COLO829 (cell line): ENCODE measurements around the gene ITGA11.
"Not testable (repeated sequence)": the region's sequence is repeated elsewhere in the genome, so short reads cannot be mapped to it uniquely, and the experiment has no call there.

Experiments used
- DNase-seq: peaks from one replicate; pipeline ENCODE4 v3.0.0; 2012; ENCODE audit warnings: low spot score

Gene ITGA11

DNA sequence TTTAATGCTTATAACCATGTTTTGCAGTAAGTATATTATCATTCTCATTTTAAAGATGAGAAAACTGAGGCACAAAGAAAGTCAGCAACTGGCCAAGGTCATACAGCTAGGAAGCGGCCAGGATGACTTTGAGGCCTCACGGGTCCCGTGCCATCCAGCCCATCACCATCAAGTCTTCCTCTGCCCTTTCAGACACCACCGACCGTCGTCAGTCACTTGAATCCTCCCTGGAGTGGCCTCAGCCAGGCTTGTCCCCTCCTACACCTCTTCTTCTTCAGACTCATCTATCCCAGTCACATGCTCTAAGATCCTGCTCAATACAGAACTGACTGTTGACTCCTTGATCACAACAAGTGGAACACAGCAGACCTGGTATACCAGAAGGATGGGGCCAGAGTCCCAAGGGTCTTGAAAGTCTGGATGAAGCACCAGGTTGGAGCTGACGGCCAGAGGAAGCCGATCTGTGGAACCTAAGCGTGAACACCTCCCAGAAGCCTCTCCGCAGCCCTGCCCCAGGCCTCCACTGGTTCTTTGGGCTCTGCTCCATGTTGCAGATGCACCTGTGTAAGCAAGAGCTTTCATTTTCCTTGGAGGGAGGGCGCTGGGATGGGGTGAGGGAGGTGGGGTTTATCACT is 22.1 kb downstream of the ITGA11 start:
- no peak for DNase-seq

DNA sequence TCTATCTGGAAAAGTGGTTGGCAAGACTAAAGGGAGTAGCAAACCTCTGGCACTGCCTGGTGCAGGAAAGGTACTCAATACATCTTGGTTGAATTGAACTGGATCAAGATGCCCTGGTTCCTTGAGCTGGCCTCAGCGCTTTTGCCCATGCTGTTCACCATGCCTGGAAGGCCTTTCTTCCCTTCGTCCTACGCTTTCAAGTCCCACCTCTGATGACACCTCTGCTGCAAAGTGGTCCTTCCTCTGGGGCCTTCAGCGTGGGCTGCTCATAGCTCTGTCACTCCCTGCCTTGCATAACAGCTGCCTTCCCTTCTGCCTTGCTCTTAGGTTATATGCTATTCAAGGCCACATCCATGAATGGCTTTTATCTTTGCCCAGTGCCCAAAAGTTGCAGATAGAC is 23.0 kb downstream of the ITGA11 start:
- DNase-seq, result no peak

DNA sequence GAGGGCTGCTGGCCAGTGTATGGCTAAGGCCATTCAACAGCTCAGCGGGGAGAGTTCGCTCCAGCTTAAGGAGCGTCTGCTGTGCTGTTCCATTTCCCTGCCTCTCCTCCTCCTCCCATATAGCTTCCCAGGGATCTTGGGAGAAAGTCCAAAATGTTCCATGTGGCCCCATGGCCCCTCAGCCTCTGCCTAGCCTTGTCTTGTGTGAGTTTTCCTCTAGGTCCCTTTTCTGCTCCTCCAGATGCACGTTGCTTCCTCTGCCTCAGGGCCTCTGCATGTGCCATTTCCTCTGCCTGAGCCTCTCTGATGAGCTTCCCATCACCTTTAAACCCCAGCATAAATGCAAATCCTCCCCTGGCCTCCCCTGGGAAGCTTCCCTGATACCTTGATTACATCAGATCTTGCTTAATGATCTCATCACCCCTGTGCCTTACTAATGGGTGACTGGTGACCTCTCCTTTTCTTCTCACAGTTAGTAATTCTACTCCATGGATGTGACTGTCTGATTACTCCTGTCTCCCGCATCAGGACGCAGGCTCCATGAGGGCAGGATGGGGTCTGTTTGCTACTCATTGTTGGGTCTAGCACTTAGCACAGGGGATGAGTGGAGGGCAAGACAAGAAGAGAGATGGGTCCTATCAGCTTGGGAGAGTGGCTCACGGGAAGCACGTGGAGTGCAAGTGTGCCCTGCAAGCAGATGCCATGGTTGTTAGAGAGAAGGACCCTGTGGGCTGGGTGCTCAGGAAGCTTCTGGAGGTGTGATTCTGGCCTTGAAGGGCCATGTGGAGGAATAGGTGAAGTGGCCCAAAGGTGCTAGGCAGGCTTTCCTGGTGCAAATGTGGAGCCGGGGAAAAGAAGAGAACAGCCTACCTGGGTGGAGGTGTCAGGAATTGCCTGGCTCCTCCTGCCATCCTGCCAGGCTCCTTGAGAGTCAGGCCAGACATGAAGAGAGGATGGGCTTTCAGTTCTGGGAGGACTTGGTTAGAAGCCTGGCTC is 23.8 kb downstream of the ITGA11 start:
- no peak for DNase-seq

DNA sequence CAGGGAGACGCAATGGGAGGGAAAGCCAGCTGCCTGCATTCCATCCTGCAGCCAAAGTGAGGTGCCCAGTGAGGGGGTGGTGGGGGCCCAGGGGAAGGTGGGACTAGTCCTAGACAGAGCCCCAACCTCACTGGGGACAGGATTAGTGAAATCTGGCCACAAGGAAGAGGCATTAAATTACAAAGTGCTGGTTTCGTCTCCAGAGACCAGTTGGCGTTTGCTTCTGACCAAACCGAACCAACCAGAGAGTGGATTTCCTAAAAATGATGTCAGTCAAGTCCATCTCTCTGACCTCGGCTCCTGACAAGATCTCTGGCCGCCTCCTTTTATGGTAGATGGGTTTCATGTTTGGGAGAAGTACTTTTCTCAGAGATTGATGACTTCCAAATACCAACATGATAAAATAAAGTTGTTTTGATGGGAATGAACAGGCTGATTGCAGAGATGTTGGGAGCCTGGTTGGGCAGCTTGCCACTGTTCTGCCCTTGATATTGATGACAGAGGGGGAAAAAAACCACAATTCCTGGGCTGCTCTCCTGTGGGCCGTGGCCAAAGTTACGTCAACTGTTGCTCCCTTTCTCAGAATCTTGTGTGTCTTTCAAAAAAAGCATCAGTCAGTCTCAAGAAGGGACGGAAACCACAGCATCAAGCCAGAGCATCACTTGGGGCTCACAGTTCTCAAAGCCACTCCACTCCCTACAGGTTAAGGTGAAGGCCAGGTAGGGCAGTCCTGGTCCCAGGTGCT is 24.6 kb downstream of the ITGA11 start:
- no peak for DNase-seq

DNA sequence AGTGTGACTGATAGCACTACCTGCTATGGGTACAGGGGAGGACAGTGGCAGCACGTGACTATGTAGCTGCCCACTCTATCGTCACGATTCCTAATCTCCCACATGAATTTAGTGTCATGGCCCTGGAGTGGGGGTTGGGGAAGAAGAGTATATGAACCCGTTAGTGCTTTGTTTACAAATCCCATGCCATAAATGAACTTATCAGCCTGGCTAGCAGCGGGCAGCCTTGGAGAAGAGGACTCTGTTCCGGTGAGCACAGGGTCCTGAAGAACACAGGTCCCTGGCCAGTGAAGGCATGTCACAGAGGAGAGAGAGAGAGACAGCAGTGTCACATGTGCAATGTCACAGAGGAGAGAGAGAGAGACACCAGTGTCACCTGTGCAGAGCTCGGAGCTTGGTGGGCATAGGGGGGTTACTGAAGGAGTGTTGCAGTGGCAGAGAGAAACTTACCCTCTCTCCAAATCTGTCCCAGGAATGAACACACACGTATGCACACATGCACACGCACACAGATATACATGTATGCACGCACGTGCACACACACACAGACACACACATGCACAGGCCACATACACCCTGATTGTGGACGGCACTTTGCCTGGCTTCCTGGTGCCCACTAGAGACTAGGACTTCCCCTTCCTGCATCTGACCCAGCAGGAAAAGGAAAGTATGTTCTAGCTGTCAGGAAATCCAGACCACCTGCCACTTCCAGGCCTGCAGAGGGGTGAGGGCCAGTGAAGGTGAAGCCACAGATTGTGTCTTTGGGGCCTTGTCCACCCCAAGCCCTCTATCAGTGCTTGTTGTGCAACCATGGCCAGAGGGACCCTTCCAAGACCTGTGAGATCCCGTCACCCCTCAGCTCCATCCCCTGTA is 26.3 kb downstream of the ITGA11 start:
- DNase-seq, result no peak

DNA sequence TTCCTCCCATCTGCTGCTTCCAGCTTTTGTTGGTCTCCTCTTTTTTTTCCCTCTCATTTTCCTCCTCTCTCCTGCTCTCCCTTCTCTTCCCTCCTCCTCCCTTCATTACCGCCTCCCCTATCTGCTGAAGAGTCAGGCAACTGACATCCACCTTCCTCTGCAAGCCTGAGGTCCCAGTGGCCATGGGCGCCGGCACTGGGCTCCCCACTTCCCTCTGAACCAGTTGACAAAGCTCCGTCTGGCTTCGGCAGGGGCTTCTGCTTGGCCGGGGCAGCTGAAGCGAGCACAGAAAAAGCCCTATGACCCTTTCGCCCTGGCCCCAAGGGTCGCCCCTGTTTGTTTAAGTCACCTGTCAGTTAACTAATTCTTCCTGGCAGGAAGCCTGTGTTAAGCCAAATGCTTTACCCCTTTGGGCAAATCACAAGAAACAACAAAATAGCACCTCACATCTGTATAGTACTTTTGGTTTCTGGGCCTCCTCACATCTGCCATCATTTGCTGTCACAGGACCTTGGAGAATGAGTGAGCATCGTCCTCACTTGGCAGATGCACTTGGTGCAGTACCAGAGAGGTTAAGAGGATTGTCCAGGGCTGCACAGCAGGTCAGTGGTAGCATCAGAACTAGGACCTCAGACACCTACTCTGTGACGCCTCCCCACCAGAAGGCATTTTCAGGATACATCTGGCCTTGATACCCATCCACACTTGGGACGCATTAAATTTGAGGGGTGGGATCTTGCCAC is 27.7 kb downstream of the ITGA11 start:
- no peak for DNase-seq

DNA sequence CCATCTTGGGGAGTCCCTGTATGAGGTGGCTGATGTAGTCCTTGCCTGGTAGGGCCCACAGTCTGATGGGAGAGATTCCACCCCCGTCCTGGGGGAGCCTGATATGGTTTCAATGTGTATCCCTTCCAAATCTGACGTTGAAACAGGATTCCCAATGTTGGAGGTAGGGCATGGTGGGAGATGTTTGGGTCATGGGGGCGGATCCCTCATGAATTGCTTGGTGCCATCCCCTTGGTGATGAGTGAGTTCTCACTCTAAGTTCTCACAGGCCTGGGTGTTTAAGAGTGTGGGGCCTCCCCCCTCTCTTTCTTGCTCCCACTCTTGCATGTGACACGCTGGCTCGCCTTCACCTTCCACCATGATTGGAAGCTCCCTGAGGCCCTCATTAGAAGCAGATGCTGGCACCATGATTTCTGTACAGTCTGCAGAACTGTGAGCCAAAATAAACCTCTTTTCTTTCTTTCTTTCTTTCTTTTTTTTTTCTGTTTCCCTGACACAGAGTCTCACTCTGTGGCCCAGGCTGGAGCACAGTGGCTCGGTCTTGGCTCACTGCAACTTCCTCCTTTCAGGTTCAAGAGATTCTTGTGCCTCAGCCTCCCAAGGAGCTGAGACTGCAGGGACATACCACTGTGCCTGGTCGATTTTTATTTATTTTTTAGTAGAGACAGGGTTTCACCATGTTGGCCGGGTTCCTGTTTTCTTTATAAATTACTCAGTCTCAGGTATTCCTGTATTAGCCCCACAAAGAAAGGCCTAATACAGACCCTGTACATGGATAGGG is 28.6 kb downstream of the ITGA11 start:
- DNase-seq, result no peak

DNA sequence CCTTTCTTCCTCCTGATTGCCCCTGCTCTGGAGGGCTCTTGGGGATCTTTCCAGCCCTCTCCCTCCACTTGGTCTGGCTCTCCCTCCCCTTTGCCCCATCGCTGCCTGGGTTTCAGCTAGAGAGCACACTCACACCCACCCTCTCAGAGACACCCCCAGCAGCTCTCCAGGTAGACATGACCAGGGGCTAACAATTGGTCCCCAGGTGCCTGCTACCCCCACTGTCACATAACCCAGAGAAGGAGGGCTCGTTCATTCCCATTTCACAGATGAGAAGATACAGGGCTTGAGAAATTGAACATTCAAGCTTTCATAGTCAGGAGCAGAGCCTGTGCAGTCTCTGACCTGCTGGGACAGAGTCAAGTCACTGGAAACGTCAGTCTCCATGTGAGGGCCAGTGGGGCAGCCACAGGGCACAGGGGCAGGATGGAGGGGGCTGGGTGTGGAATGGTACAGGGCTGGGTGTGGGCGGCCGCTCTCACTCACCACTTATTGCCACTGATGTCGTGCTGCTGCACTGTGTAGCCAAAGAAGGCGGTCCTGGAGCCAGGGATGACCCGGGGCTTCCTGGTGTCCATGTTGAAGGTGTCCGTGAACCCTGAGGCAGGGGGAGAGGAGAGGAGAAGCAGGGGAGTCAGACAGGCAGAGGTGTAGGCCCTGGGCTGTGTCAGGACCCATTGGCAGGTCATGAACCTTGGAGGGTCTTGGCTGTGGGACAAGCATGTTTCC is 29.4 kb downstream of the ITGA11 start:
- no peak for DNase-seq

DNA sequence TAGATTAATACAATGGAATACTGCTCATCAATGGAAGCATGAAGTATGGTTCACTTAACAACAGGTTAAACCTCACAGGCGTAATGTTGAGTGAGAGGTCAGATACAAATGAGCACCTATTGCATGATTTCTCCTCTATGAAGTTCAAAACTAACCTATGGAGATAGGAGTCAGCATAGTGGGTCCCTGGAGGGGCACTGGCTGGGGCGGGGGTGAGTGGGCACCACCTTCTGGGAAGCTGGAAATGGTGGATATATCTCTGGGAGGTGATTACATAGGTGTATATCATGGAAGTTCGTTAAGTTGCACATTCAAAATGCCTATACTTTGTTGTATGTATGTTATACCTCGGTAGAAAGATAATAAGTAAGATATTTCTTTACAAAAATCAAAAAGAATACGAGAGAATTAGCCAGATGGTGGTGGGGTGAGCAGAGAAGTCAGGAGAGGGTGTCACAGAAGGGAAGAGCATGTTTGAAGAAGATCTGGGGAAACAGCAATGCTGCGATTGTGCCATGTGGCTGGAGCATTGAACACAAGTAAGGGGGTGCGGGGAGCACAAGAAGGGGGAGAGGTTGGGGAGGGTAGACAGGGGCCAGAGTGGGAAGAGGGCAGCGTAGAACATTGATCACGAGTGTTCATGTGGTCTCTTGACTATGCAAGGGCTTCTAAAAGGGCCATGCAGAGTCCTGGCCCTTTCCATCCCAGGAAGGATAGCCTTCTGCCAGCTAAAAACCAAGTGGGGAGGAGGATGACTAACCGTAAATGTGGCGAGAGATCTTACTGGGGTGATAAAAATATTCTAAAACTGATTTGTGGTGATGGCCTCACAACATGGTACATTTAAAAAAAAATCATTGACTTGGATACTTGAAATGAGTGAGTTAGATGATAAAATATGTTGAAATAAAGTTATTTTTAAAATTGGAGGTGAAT is 30.2 kb downstream of the ITGA11 start:
- no peak for DNase-seq

DNA sequence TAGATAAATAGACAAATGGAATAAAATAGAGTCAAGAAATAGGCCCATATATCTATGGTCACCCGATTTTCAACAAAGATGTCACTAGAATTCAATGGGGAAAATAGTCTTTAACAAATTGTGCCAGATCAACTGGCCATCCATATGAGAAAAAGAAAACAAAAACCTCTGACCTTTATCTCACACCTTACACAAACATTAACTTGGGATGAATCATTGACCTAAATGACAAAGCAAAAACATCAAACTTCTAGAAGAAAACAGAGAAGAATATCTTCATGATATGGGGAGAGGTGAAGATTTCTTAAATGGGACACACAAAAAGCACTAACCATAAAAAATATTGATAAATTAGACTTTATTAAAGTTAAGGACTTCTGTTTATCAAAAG is 31.9 kb downstream of the ITGA11 start:
- DNase-seq, result no peak

DNA sequence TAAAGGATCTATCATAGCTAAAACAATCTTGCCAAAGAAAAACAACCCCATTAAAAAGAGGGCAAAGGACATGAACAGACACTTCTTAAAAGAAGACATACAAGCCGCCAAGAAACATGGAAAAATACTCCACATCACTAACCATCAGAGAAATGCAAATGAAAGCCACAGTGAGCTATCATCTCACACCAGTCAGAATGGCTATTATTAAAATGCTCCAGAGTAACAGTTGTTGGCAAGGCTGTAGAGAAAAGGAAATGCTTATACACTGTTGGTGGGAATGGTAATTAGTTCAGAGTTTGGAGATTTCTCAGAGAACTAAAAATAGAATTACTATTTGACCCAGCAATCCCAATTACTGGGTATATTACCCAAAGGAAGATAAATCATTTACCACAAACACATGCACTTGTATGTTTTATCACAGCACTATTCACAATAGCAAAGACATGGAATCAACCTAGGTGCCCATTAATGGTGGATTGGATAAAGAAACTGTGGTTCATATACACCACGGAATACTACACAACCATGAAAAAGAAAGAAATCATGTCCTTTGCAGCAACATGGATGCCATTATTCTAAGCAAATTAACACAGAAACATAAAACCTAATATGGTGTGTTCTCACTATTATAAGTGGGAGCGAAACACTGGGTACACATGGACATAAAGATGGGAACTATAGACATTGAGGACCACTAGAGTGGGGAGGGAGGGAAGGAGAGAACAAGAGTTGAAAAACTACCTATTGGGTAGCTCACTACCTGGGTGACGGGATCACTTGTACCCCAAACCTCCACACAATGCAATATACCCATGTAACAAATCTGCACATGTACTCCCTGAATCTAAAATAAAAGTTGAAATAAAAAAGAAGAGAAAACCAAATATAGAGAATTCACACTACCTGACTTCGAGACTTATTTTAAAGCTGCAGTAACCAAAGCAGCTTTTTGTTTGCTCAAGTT is 32.6 kb downstream of the ITGA11 start:
- DNase-seq, result no peak

DNA sequence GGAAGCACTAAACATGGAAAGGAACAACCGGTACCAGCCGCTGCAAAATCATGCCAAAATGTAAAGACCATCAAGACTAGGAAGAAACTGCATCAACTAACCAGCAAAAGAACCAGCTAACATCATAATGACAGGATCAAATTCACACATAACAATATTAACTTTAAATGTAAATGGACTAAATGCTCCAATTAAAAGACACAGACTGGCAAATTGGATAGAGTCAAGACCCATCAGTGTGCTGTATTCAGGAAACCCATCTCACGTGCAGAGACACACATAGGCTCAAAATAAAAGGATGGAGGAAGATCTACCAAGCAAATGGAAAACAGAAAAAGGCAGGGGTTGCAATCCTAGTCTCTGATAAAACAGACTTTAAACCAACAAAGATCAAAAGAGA is 34.0 kb downstream of the ITGA11 start:
- DNase-seq, result not testable (repeated sequence)

DNA sequence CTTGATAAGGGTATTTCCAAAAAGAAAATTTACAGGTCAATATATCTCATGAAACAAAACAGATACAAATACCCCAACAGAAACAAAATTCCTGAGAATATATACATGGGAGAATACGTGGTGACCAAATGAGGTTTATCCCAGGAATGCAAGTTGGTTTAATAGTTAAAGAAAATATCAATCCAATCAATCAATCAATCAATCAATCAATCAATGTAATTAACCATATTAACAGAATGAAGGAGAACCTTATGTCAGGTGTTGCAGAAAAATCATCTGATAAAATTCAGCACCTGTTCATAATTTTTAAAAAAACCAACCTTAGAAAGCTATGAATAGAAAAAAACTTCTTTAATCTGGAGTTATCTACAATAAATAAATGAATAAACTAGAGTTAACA is 35.9 kb downstream of the ITGA11 start:
- no peak for DNase-seq

DNA sequence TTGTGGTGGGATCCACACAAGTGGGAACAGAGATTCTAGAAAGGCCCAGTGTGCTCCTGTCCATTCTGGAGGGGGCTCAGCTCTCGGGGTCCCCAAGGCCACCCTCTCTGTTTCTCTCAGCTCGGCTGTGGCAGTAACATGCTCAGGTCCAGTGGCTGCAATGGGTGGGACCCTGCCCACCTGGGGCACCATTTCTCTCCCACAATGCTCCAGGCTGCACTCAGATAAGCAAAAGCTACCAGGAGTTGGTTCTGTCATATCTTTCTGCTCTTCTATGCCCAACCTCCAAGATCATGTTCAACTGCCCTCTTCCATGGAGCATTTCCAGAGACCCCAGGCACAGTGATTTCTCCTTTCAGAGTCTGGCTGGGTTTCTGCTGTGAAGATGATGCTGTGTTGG is 40.8 kb downstream of the ITGA11 start:
- no peak for DNase-seq

DNA sequence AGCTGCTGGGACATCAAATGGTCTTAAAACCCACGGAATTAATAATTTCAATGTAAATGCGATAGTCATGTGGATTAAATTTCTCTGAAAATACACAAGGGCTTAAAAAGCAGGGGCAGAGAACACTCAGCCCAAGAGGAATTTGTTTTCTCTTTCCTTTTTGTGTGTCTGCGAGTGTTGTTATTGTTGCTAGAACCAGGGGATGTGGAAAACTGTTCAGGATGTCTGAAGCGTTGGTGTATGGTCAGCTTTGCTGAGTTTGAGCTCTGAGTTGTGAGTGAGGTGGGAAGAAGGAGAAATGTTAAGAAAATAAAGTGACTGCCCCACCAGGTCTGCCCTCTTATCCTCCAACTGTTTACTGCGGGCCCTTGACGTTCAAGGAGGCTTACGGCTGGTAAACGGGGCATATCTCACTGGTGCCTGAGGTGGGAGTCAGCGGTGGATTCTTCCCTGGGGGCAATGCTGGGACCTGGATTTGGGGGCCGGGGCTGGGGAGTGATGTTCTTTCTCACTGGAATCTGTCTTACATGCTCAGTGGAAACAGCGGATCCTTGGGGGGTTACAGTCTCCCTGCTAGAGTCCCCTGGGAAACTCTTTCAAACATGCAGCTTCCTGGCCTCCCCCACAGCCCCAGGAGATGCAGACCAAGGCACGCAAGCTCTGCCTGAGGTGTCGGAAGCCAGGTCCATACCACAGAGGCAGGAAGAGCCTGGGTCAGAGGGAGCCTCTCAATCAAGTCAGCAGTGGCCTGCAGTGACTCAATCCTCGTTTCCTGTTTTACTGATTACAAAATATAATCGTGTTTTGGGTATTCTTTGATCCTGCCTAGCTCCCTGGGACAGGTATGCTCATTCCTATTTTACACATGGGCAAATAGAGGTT is 41.8 kb downstream of the ITGA11 start:
- no peak for DNase-seq
